Measurements from ENCODE around the gene IMPDH2.

The IMPDH2 gene

DNA sequence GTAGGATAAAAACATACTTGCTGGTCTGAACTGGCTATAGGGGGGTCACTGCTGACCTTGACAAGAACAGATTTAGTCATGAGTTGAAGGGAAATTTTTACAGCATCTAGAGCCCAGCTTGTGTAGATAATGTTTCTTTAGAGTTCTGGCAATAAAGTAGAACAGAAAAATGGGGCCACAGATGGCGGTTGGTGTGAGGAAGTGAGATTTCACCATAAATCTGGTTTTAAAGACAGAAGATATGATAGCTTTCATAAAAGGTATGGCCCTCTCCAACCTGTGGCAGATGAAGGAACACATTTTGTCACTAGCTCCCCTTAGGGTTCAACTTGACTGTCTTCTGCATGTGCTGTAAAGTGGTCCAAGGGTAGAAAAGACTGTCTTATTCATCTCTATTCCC lies 24.3 kb upstream of the IMPDH2 start:
- no peak for DNase-seq (ENCODE audit: low read depth)
- TF ChIP-seq, protein P1, sequence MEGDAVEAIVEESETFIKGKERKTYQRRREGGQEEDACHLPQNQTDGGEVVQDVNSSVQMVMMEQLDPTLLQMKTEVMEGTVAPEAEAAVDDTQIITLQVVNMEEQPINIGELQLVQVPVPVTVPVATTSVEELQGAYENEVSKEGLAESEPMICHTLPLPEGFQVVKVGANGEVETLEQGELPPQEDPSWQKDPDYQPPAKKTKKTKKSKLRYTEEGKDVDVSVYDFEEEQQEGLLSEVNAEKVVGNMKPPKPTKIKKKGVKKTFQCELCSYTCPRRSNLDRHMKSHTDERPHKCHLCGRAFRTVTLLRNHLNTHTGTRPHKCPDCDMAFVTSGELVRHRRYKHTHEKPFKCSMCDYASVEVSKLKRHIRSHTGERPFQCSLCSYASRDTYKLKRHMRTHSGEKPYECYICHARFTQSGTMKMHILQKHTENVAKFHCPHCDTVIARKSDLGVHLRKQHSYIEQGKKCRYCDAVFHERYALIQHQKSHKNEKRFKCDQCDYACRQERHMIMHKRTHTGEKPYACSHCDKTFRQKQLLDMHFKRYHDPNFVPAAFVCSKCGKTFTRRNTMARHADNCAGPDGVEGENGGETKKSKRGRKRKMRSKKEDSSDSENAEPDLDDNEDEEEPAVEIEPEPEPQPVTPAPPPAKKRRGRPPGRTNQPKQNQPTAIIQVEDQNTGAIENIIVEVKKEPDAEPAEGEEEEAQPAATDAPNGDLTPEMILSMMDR (IDR thresholded peaks at IDR 0.05; ENCODE audit: control insufficient read depth, extremely low read depth, insufficient read depth), result no peak

DNA sequence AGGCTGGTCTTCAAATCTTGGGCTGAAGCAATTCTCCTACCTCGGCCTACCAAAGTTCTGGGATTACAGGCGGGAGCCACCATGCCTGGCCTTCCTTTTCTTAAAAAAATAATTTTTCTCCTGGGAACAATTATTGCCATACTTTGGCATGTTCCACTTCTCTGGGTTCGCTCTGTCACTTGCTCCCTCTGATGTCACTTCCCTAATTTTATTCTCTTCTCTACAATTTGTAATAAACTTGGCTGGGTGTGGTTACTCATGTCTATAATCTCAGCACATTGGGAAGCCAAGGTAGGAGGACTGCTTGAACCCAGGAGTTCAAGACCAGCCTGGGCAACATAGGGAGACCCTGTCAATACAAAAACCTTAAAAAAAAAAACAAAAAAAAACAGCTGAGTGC lies 6.1 kb upstream of the IMPDH2 start:
- TF ChIP-seq, protein P1 (IDR thresholded peaks at IDR 0.05; ENCODE audit: control insufficient read depth, extremely low read depth, insufficient read depth), result no peak
- no peak overlapping the region for H3K4me3 ChIP-seq (ENCODE audit: low read depth, low read length)
- no peak for DNase-seq (ENCODE audit: low read depth)

More for the DNA sequence above, 24.3 kb upstream of the IMPDH2 start:
- no peak overlapping the region for H3K4me3 ChIP-seq (ENCODE audit: low read depth, low read length)

DNA sequence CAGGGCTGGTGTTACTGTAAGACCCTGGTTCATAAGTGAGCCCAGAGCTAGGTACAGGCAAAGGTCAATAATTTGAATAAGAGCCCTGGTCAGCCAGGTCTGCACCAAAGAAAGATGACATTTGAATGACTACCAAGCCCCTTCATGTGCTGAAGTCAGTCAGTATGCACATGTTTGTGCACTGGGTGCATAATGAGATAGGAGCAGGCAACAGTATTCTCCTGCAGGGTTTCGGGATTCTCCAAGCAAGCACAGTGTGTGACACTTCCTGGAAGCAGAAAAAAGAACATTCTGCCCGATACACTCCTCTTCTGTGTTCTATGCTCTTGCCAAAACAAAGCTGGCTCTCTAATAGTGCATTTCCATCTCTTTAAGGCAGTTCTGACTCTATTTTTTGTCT lies 5.5 kb upstream of the IMPDH2 start:
- no peak for DNase-seq (ENCODE audit: low read depth)
- TF ChIP-seq, protein P1 (IDR thresholded peaks at IDR 0.05; ENCODE audit: control insufficient read depth, extremely low read depth, insufficient read depth), result no peak

DNA sequence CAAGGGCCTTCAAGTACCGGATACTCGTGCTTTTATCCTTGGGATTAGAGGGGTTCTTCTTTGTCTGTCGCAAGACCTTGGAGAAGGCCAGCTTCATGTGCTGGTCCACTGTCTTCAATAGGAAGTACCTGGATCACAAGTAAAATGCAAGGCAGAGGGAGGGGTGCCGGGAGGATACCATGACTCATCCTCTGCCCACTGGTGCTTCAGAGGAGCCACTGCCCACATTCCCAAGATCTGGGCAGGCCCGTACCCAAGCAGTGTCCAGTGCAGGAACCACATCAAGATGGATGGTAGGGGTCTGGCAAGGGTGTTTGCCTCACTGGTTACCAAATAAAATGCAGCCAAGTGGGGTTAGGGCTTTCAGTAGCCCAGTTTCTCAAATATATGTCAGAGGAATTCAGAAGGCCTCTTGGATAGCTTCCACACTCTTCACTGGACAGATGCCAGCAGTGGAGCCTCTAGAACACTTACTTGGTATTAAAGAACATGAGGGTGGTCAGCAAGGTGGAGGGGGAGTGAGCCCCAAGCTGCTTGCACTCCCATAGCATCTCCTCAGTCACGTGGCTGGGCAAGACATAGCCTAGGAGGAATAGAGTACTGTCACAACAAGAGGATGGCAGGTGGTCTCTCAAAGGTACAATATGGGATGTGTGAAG lies 3.6 kb upstream of the IMPDH2 start:
- DNase-seq (ENCODE audit: low read depth), result no peak
- H3K4me3 ChIP-seq (ENCODE audit: low read depth, low read length), result no peak overlapping the region
- TF ChIP-seq, protein P1 (IDR thresholded peaks at IDR 0.05; ENCODE audit: control insufficient read depth, extremely low read depth, insufficient read depth), result no peak

More for the DNA sequence above, 5.5 kb upstream of the IMPDH2 start:
- H3K4me3 ChIP-seq (ENCODE audit: low read depth, low read length), result no peak overlapping the region

DNA sequence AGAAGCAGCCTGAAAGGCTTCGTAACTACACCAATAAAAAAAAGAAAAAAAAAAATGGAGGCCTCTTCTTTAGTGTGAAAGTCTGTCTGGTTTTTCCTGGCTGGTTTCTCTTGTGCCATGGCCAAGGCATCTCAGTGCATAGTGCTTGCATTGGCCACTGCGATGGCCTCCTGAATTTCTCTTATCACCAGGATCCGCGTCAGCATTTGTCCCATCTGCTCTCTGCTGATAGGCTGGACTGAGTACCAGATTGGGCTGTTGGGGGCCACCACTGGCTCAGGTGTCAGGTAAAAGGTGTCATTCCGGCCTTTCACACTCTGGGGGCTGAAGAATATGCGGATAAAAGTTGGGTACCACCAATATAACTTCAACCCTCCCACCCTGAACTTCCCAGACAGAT lies 1.1 kb upstream of the IMPDH2 start:
- H3K4me3 ChIP-seq (ENCODE audit: low read depth, low read length), result no peak overlapping the region
- TF ChIP-seq, protein P1 (IDR thresholded peaks at IDR 0.05; ENCODE audit: control insufficient read depth, extremely low read depth, insufficient read depth), result no peak
- DNase-seq (ENCODE audit: low read depth), result no peak

DNA sequence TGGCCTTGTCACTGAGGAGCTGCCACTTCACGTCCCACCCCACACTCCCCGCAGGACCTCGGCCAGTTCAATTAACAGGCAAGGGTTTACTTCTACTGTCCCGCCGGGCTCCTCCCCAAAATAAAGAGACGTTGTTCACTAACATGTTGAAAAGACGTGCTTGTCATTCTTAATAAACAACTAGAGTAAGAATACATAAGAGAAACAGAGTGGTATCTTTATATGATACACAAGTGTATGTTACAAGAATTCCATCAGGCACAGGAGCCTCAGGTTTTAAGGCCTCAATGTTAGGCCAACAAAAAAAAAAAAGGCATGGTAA lies 326 bp upstream of the IMPDH2 start:
- H3K4me3 ChIP-seq (ENCODE audit: low read depth, low read length), result peak overlapping the region; percentile 97
- TF ChIP-seq, protein P1 (IDR thresholded peaks at IDR 0.05; ENCODE audit: control insufficient read depth, extremely low read depth, insufficient read depth), result no peak
- DNase-seq (ENCODE audit: low read depth), result no peak

DNA sequence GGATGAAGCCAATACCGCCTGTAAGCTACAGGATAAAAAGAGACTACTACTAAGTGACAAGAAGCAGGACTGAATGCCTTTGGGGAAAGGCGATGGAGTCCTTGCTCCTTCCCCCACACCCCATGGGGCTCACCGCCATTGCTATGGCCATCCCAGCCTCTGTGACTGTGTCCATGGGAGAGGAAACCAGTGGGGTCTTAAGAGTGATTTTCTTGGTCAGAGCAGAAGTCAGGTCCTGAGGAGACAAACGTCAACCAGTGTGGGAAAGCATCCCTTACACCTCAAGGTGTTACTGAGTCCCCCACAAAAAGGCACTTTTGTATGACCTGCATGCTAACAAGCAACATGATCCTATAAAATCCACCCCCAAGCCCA lies 913 bp downstream of the IMPDH2 start:
- H3K4me3 ChIP-seq (ENCODE audit: low read depth, low read length), result peak overlapping the region; percentile 97
- TF ChIP-seq, protein P1 (IDR thresholded peaks at IDR 0.05; ENCODE audit: control insufficient read depth, extremely low read depth, insufficient read depth), result no peak
- DNase-seq (ENCODE audit: low read depth), result no peak

Data from LNCaP clone FGC (cell line).